Heart left ventricle (tissue), 13 donors: Measurements from ENCODE around the gene PCLO.

ENCODE experiments used
- CTCF ChIP-seq, 12 donors: fragments of 200-600 bp; sonication (generic) in 4 of 12; IDR thresholded peaks; one replicate each; pipeline versions ENCODE4 v1.5.0 to v1.8.0; 2018 to 2022; ENCODE audit warnings: antibody characterized with exemption in 12 of 12, mild to moderate bottlenecking in 5 of 12
- POLR2A ChIP-seq, 2 donors: fragments of 450-650 bp; IDR thresholded peaks; one replicate each; pipeline ENCODE4 v1.6.1; 2017; ENCODE audit warnings: antibody characterized with exemption in 2 of 2, mild to moderate bottlenecking in 2 of 2, moderate library complexity in 2 of 2
- donor health status: ischemic (EF 13 %, LVEDD 7.1; RV severe dilation, severe dysfunction).
- donor health status: DM: no; HTN: yes; CAD: no.
- donor health status: DM: no; HTN: no; CAD: no.
- donor health status: ischemic (EF 25% LVEDD 6.9; RV normal size, moderate dysfunction).
- donor health status: ischemic (EF 25% LVEDD 5.7; RV mildly dilated, moderate dysfunction).
- donor health status: ischemic (EF 35%, LVEDD 5.7; RV mildly dilated, moderate dysfunction).
- donor health status: nonischemic (EF 11% LVEDD 7.7; RV severe dilation, severe dysfunction).
- donor health status: DM: yes; HTN: yes; CAD: no.
- donor health status: PGD.
- donor health status: ischemic (EF 29% LVEDD 5.4; RV normal size, mild dysfunction).
- donor health status: nonischemic (EF 23%, LVEDD 6.1; RV moderate dilation, normal function).

- TF ChIP-seq CTCF (IDR thresholded peaks at IDR 0.05) (no peak), POLR2A (IDR thresholded peaks at IDR 0.05) (no peak)
Measured at GRCh38 chr7:83130623-83131545, 31.8 kb downstream of the PCLO start.
